Upper lobe of right lung (tissue), 1 donor: ENCODE data around the gene SEMA3B. TPM values are rescaled to one million over a fixed set of nuclear protein-coding genes. Genes with fewer than 3 reads are reported as not detected.
A peak's percentile ranks its signal among the peaks of the same experiment; 100 is the strongest.

Source experiments
- ATAC-seq: fragments of 200-7000 bp; cut with Tn5 transposase; one replicate; pipeline ENCODE4 v1.9.1; 2020; ENCODE audit warnings: mild to moderate bottlenecking, moderate library complexity
- DNase-seq: peaks from one replicate; pipeline ENCODE4 v3.0.0-alpha.2; 2020
- H3K27ac ChIP-seq: fragments of 200-600 bp; one replicate; pipeline ENCODE4 v1.8.0; 2022
- H3K27me3 ChIP-seq: fragments of 200-600 bp; one replicate; pipeline ENCODE4 v1.8.0; 2022; ENCODE audit warnings: mild to moderate bottlenecking
- H3K36me3 ChIP-seq: fragments of 200-600 bp; one replicate; pipeline ENCODE4 v1.8.0; 2022
- H3K4me1 ChIP-seq: fragments of 200-600 bp; one replicate; pipeline ENCODE4 v1.8.0; 2022
- H3K4me3 ChIP-seq: fragments of 200-600 bp; one replicate; pipeline ENCODE4 v1.8.0; 2022; ENCODE audit warnings: mild to moderate bottlenecking
- H3K9me3 ChIP-seq: fragments of 200-600 bp; one replicate; pipeline ENCODE4 v1.8.0; 2022
- intact Hi-C: fragments of 100-400 bp; cut with DNase I; formaldehyde crosslinking; loops from one replicate; pipeline ENCODE4 v1.11.0; 2022
- total RNA-seq: library from RNA; stranded (reverse); fragmentation: NEBNext Ultra II Directional; extraction: Animal tissue kit (Norgen Biotek cat#: 25700); gene quantifications from one replicate; pipeline ENCODE4 v1.2.1, GENCODE V29; 2021
- TF ChIP-seq, protein P1 (sequence below): fragments of 200-600 bp; IDR thresholded peaks from one replicate; pipeline ENCODE4 v1.8.0; 2022; ENCODE audit warnings: antibody characterized with exemption
- donor health status: DM: no; HTN: yes; CAD: no; lungs with severe emphysema.

The SEMA3B gene
- total RNA-seq, 1 donor from 2014 or later: 120 TPM

GRCh38 chr3:50321336-50322114 is 52.6 kb downstream of the SEMA3B start:
- no peaks in the 10 kb centered on the region for H3K9me3 ChIP-seq
- DNase-seq (peak; percentile 95), ATAC-seq (peak; percentile 78)
- H3K4me3 ChIP-seq: peak overlapping the region; percentile 66
- no peaks in the 10 kb centered on the region for H3K27me3 ChIP-seq
- intact Hi-C loops: no loop called here
- peak overlapping the region; percentile 98 for H3K27ac ChIP-seq
- H3K36me3 ChIP-seq: peaks cover 40% of the 10 kb centered on the region
- TF ChIP-seq, protein P1, sequence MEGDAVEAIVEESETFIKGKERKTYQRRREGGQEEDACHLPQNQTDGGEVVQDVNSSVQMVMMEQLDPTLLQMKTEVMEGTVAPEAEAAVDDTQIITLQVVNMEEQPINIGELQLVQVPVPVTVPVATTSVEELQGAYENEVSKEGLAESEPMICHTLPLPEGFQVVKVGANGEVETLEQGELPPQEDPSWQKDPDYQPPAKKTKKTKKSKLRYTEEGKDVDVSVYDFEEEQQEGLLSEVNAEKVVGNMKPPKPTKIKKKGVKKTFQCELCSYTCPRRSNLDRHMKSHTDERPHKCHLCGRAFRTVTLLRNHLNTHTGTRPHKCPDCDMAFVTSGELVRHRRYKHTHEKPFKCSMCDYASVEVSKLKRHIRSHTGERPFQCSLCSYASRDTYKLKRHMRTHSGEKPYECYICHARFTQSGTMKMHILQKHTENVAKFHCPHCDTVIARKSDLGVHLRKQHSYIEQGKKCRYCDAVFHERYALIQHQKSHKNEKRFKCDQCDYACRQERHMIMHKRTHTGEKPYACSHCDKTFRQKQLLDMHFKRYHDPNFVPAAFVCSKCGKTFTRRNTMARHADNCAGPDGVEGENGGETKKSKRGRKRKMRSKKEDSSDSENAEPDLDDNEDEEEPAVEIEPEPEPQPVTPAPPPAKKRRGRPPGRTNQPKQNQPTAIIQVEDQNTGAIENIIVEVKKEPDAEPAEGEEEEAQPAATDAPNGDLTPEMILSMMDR: peak; percentile 58
- H3K4me1 ChIP-seq: peaks cover 66% of the 10 kb centered on the region

DNA sequence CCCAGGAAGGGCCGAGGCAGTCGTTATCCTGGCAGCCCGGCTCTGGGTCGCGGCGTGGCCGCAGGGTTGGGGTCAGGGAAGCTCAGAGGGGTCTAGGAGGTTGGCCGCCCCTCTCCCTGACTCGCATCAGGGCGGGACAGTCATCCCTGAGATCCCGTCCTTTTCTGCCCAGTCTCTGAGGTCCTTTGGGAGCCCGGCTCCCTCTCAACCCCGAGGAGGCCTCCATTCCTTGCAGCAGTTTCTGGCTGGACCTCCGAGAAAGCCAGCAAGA is 53.1 kb downstream of the SEMA3B start:
- no peak for DNase-seq
- TF ChIP-seq, protein P1: no peak
- peaks cover 64% of the 10 kb centered on the region for H3K4me1 ChIP-seq
- H3K4me3 ChIP-seq: peak overlapping the region; percentile 66
- intact Hi-C loops: no loop called here
- H3K27ac ChIP-seq: peak overlapping the region; percentile 98
- peaks cover 37% of the 10 kb centered on the region for H3K36me3 ChIP-seq
- H3K27me3 ChIP-seq: no peaks in the 10 kb centered on the region
- no peak for ATAC-seq
- H3K9me3 ChIP-seq: no peaks in the 10 kb centered on the region

- Histone ChIP-seq H3K27ac (peak within 1 kb of the TSS; percentile 98), H3K36me3 (peaks cover 32% of the 10 kb centered on the region), H3K27me3 (no peaks in the 10 kb centered on the region), H3K9me3 (no peaks in the 10 kb centered on the region), H3K4me1 (peaks cover 64% of the 10 kb centered on the region), H3K4me3 (peak within 1 kb of the TSS; percentile 66)
- TF ChIP-seq, protein P1: no peak
- ATAC-seq (peak; percentile 1), DNase-seq (peak; percentile 77)
- intact Hi-C loops: no loop called here
These were observed 53.6 kb downstream of the SEMA3B start, which contains the start of gene HYAL2 for GRCh38 chr3:50322386-50323091. Gene HYAL2, minus strand, starts transcription at chr3:50322745. Its CDS starts 2,256 bp downstream, at chr3:50320489.

DNA sequence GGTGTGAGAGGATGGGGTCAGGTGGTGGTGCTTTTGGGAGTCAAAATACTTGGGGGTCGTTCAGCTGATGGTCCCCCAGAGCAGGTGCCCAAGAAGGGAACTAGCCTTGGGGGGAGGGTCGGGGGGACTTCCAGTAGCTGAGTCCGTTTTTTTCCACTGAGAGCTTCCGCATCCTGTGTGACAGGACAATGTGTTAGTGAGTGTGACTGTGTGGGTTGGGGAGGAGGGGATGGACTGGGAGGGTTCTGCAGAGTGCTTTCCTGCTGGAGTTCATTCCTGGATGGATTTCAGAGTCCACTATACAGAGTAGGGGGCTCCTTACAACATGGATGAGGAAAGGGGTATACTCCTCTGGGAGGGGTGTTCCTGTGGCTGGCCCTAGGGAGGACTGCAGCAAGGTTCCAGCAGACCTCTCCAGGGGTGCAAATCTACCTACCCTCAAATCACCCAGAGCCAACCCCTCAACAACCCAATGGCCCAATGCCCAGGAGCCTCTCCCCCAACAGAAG is 54.2 kb downstream of the SEMA3B start:
- peaks cover 60% of the 10 kb centered on the region for H3K4me1 ChIP-seq
- H3K27me3 ChIP-seq: no peaks in the 10 kb centered on the region
- no peaks in the 10 kb centered on the region for H3K9me3 ChIP-seq
- no peak for ATAC-seq
- peak overlapping the region; percentile 66 for H3K4me3 ChIP-seq
- TF ChIP-seq, protein P1: no peak
- H3K36me3 ChIP-seq: peaks cover 26% of the 10 kb centered on the region
- intact Hi-C loops: no loop called here
- peak overlapping the region; percentile 98 for H3K27ac ChIP-seq
- DNase-seq: no peak

DNA sequence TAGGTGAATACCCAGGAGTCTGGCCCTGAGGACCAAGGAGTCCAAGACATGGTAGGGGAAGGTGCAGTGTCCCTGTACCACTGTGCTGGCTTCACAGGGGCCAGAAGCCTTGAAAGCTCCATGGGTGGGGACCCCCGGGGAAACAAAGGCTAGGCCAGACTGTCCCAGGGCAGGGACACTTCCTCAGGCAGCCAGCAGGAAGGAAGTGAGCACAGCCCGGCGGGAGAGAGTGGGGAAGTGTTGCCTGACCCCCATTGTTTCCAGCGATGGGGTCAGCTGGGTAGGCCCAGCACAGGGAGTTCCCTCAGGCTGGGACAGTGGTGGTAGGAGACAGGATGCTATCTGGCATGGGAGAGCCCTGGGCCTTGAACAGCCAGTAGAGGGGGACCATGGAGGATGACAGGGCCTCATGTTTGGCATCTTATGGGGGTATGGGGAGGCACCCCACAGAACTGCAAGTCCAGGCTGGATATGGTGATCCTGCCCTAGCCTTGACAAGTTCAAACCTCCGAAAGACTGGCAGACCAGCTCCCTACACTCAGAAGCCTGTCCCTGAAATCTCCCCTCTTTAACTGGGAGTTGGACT is 54.8 kb downstream of the SEMA3B start:
- no peaks in the 10 kb centered on the region for H3K9me3 ChIP-seq
- H3K4me1 ChIP-seq: peaks cover 60% of the 10 kb centered on the region
- TF ChIP-seq, protein P1: no peak
- intact Hi-C loops: no loop called here
- peak; percentile 1 for ATAC-seq
- no peaks in the 10 kb centered on the region for H3K27me3 ChIP-seq
- peak overlapping the region; percentile 98 for H3K27ac ChIP-seq
- DNase-seq: peak; percentile 69
- peaks cover 20% of the 10 kb centered on the region for H3K36me3 ChIP-seq
- peak overlapping the region; percentile 11 for H3K4me3 ChIP-seq
